HG02678 (cell line): ENCODE results near the gene WFIKKN2.
"Not testable (repeated sequence)": the region's sequence is repeated elsewhere in the genome, so short reads cannot be mapped to it uniquely, and the experiment has no call there.

Source experiments
- ATAC-seq: cut with Tn5 transposase; IDR thresholded peaks from one replicate; pipeline ENCODE4 v1.9.1; 2021; ENCODE audit warnings: mild to moderate bottlenecking, moderate library complexity; ENCODE audit not compliant: unreplicated experiment

WFIKKN2 gene, protein sequence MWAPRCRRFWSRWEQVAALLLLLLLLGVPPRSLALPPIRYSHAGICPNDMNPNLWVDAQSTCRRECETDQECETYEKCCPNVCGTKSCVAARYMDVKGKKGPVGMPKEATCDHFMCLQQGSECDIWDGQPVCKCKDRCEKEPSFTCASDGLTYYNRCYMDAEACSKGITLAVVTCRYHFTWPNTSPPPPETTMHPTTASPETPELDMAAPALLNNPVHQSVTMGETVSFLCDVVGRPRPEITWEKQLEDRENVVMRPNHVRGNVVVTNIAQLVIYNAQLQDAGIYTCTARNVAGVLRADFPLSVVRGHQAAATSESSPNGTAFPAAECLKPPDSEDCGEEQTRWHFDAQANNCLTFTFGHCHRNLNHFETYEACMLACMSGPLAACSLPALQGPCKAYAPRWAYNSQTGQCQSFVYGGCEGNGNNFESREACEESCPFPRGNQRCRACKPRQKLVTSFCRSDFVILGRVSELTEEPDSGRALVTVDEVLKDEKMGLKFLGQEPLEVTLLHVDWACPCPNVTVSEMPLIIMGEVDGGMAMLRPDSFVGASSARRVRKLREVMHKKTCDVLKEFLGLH

DNA sequence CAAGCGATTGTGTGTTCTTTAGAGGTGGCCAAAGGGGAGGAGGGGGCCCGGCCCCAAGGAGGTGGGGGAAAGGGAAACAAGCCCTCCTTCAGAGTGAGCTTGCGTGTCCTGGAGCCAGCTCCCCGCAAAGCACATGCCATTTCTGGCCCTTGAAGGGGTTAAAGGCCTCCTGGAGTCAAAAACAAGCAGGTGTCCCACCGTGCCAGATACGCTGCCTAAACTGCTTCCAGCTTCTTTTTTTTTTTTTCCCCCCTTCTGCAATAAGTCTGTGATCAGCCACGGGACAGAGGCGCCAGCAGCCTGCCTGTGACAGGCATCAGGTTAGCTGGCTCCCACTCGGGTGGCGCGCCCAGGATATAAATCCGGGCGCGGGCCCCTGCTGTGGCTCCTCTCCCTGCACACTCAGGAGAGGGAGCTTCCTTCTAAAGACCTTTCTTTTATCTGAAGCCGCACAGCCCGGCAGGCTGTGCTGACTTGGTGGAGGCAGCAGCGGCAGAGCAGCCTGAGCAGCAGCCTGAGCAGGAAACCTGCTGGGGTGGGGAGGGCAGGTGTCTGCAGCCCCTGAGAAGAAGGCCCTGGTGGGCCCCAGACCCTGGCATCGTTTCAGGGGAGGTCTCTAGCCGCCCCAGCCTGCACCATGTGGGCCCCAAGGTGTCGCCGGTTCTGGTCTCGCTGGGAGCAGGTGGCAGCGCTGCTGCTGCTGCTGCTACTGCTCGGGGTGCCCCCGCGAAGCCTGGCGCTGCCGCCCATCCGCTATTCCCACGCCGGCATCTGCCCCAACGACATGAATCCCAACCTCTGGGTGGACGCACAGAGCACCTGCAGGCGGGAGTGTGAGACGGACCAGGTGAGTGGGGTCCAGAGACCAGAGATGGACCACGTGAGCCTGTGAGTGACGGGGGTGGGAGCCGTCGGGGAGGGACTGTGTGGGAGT is at the start of gene WFIKKN2:
WFIKKN2 (plus strand) TSS at position 286 of the 934 bp plus-strand sequence; CDS start at position 638, 352 bp downstream.
- no peak for ATAC-seq

DNA sequence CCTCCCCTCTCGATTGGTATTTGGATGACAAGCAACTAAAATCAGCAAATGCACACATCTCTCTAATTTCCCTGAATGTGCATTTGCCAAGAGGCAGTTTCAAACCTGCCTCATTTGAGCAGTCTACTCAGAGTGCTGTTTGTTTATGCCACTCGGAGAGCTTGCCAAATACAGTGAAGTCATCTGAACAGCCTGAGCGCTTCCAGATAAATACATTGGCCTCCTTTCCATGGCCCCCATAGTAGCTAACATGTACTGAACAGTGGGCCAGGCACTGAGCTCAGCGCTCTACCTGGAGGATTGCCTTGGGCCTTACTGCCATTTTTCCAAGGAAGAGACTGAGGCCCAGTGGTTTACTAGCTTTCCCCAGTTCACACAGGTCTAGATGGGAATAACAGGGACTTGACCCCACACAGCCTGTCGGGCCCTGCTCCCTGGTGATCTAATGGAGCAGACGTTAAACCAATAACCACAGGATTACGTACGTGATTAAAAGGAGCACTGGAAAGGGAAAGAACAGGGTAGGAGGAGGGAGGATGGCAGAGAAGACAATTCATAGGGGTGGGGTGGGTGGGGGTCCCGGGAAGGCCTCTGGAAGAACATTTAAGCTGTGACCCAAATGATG is 49.3 kb upstream of the WFIKKN2 start:
- no peak for ATAC-seq

DNA sequence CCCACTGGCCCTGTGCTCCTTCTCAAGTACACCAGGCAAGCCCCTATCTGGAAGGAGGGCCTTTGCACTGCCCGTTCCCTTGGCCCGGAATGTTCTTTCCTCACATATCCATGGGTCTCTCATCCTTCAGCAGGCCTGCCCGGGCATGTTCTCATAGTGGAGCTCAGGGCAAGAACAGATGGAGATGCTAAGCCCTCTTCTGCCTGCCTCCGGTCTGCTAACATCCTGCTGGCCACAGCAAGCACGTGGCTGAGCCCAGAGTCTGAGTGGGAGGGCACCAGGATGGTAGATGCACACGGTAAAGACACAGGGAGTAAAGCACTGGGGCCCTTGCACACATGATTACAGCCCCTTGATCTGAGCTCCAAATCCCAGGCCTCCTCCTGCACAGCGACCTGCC is 48.3 kb upstream of the WFIKKN2 start:
- no peak for ATAC-seq

DNA sequence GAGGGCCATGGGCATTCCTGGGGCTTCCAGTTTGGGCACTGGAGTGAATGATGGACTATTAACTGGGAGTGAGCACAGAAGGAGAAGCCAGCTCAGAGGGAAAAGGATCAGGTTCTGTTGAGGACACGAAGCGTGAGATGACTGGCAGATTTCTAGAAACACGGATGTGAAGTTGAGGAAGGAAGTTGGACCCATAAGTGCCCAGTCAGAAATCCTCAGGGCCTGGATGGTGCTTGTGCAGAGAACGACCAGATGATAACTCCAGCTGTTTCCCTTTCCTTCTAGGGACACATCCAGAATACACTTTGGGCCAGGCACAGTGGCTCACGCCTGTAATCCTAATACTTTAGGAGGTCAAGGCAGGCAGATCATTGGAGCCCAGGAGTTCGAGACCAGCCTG is 44.8 kb upstream of the WFIKKN2 start:
- ATAC-seq: no peak

DNA sequence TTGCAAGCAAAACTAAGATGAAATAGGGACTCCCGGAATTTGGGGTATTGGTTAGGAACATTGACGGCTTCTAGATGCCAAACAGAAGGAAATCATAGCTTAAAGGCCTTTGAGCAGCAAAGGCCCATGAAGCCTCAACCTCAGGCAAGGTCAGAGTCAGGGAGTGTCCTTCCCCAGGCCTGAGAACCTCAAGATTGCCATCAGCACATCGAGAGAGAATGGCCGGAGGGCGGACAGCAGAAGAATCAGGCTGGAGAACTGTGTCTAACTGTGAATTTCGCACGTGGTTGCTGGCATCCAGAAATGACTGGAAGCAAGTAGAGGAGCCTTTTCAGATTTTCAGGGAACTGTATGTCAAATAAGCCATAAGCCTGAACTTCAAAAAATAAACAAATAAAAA is 43.3 kb upstream of the WFIKKN2 start:
- no peak for ATAC-seq

DNA sequence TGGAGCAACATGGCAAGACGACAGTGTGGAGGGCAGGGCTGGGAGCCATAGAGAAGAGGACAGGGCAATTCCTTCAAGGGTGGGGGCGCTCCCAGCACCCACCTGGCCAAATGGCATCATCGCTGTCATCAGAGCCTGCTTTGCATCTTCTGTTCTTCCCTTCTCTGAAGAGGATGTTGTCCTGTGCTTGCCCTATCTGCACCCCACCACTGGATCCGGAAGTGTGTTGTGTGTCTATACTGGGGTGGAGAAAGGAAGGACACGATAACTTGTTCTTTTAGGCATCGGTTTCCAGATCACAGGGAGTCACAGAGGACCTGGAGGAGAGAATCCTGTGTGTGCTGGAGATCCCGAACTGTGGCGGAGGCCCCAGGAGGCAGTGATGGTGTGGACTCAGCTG is 42.4 kb upstream of the WFIKKN2 start:
- no peak for ATAC-seq

DNA sequence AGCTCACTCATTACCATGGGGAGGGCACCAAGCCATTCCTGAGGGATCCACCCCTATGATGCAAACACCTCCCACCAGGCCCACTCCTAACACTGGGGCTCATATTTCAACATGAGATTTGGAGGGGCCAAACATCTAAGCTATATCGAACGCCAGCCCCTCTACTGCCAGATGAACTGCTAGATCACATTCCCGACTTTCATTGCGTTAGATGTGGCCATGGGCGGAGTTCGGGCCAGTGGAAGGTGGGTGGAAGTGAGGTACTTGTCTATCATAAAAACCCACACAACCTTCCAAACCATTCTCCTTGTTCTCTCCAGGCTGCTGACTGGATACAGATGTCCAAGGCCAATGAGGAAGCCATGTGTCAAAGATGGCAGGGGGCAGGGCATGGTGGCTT is 41.0 kb upstream of the WFIKKN2 start:
- ATAC-seq: no peak

DNA sequence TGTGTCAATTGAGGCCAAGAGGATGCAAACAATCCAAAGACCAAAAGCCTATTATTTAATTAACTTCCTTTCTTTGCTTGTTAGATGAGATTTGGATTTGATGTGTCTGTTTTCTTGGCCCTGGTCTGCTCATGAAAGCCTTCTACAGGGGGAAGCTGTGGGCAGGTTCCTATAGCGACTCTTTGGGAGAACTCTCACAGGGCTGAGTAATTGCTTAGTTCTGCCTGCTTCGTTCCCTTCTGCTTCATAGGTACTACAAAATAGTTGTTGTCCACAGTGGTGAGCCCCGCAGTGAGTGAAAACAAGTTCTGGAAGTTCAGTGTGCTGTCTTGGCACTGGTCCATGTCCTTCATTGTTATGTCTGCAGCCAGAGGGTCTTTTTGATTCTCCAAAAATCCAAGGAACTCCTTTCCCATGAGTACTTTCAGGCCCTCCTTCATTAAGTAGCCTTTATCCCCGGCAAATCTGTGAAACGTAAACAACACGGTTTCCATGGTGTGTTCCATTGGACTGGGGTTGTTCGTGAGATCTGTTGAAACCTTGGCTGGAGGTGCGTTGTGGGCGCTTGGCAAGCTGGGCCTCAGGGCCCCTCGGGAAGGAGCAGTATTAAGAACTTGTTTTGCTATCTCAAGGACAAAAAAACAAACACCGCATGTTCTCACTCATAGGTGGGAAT is 38.1 kb upstream of the WFIKKN2 start:
- no peak for ATAC-seq

DNA sequence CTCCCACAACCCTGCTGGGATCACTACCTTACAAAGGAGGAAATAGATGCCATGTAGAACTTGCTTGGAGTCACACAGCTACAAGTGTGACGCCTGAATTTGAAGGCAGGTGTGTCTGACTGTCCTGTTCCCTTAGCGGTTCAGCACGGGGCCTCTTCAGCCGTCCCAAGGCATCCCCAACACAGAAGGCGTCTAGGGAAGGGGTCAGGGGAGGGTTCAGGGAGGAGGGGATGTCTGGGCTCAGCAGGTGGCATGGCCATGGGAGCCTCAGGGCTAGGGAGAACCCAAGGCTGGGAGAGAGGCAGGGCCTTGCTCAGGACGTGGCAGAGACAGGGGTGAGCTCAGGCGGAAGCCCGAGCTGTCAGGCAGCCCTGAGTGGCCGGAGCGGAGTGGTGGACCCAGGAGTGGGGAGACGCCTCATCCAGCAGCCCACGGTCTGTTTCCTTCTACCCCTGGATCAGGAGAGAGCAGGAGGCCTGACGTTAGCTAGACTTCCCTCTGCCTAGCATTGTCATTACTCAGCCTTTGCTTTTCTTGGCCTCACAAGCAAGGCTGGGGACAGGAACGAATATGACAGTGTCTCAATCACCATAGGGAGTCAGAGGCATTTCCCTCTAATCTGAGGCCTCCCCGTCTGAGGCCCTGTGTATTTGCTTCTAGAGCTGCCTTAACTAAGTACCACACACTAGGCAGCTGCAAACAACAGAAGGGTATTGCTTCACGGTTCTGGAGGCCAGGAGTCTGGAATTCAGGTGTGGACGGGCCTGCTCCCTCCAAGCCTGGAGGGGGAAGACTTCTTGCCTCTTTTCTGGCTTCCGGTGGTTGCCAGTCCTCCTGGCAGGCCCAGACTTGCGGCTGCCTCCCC is 36.7 kb upstream of the WFIKKN2 start:
- no peak for ATAC-seq

DNA sequence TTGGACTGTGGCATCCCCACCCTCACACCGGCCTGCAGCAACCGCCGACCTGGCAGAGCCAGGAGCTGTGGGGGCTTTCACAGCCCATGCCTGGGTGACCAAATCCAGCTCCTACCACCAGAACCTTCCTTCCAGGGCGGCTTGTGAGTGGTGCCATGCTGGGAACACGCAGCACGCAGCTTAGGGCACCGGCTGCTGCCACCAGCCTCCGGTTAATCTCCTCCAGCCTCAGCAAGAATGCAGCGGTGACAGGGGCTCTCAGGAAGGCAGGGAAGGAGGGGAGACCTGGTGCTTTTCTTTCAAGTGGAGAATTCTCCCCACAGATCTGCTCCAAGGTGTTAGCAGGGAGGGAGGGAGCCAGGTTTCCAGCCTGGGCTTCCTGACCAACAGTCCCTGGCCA is 35.8 kb upstream of the WFIKKN2 start:
- ATAC-seq: no peak

DNA sequence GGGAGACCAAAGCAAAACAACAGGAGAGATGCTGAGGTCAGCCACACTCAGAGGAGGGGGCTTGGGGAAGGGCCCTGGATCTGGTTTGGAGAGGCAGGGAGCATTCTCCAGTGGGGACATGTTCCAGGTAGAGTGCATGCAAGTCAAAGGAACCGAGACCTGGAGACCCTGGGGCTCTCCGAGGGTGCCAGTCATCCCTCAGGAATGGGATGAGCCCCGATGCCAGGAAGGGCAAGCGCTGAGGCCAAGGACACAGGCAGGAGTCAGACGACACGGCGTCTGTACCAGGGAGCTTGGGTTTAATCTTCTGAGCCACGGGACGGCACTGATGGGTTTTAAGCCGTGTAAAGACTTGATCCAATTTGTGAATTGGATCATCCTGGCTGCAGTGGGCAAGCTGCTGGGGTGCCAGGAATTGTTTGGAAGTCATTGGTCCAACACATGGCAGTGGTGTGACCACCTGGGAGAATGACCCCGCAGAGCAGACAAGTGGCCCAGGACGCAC is 35.1 kb upstream of the WFIKKN2 start:
- no peak for ATAC-seq

DNA sequence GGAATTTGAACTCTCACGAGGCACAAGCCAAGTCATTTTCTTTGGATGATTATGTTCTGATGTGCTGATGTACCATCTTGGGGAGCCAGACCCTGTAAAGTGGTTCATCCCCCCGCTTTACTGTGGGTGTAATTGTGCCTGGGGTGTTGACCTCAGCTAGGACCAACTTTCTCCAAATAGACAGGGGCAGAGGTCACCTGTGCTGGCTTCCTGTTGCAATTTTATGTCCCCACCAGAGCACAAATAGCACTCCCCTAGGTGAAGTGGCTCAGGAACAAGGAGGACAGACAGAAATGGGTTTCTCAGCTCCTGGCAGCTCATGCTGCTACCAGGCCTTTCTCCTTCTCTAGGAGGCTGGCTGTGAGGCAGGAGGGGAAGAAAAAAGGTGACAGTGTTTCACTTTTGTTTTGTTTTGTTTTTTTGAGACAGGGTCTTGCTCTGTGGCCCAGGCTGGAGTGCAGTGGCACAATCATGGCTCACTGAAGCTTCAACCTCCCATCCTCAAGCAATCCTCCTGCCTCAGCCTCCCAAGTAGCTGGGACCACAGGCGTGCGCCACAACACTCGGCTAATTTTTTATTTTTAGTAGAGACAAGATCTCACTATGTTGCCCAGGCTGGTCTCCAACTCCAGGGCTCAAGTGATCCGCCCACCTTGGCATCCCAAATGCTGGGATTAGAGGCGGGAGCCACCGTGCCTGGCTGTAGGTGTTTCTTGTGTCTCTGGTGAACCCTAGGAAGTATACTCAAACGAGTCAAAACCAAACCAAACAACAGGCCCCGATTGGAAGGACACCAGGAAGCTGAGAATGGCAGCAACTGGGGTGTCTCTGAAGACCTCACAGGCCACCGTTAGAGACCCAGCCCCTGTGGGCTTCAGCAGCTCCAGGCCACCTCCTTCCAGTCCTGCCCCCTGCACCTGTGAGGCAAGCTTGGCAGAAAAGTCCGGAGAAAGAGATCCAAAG is 32.5 kb upstream of the WFIKKN2 start:
- ATAC-seq: no peak

DNA sequence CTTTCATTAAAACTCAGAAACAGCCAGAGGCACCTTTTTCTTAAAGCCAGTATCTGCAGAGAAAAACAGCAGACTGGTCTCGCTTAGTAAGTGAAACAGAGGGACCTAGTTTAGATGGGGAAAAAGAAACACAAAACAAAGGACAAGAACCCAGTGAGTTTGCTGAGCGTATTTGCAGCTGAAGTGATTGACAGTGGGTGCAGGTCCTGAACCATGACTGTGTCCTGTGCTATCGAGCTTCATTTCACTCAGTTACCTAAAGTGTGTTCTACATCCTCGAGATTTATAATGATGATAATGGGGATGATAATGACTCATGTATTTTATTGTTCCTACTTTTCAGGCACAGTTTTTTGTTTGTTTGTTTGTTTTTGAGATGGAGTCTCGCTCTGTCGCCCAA is 31.7 kb upstream of the WFIKKN2 start:
- ATAC-seq: no peak

DNA sequence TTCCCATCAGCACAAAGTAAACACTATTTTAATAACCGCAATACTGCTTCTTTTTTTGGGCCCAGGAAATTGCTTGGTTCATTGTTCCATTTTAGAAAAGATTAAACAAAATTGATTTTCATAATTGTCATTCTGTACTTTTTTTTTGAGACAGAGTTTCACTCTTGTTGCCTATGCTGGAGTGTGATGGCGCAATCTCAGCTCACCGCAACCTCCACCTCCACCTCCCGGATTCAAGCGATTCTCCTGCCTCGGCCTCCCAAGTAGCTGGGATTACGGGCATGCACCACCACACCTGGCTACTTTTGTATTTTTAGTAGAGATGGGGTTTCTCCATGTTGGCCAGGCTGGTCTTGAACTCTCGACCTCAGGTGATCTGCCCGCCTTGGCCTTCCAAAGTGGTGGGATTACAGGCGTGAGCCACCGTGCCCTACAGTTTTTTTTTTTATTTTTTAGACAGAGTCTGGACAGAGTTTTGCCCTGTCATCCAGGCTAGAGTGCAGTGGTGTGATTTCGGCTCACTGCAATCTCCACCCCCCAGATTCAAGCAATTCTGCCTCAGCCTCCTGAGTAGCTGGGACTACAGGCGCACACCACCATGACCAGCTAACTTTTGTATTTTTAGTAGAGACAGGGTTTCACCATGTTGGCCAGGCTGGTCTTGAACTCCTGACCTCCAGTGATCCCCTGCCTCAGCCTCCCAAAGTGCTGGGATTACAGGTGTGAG is 30.5 kb upstream of the WFIKKN2 start:
- ATAC-seq: not testable (repeated sequence)

DNA sequence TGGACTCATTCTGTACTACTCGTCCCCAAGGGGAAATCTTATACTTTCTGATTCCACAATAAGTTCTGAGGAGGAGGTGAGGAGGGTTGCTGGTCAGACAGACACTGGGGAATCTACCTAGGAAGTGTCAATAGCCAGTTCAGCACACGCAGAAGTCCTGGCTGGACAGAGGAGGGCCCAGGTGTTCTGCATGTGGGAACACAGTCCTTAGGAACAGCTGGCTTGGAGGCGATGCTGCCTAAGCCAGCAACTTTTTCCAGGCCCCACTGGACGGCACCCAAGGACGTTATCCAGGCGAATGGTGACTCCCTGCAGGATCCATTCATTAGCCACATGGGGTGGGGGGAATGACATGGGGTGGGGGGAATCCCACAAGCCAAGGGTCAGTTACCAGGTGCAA is 29.9 kb upstream of the WFIKKN2 start:
- ATAC-seq: no peak

DNA sequence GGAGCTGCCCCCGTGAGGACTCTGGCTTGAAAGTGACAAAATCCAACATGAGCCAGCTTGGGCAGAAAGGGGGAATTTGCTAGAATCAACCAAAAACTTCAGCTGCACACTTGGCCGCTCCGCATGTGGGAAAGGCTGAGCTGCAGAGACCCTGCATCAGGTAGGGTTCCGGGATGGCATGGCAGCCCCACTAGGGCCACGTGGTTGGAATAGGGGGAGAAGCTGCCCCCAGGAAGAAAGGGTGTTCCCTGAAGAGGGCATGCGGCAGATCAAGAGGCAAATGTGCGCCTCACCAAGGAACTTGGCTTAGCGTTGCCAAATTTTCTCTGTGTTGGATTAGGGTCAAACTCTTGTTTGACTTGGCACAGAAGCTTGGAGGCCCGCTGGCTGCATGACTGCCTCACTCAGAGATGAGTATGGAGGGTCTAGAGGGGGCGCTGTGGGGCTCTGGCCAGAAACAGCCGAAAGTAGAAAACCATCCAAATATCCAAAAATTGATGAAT is 29.2 kb upstream of the WFIKKN2 start:
- ATAC-seq: no peak

DNA sequence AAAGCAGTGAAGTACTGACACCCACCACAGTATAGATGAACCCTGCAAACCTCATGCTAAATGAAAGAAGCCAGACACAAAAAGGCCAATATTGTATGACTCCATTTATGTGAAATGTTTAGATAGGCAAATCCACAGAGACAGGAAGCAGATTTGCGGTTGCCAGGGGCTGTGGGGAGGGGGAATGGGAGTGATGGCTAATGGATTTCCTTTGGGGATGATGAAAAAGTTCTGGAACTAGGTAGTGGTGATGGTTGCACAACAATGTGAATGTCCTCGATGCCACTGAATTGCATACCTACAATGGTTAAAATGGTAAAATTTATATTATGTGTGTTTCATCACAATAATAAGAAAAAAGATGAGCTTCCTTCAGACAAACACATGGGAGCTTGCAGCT is 28.4 kb upstream of the WFIKKN2 start:
- ATAC-seq: no peak
